ENCODE data around the gene SMIM44.
"Not testable (repeated sequence)": the region's sequence is repeated elsewhere in the genome, so short reads cannot be mapped to it uniquely, and the experiment has no call there.

Gene SMIM44

DNA sequence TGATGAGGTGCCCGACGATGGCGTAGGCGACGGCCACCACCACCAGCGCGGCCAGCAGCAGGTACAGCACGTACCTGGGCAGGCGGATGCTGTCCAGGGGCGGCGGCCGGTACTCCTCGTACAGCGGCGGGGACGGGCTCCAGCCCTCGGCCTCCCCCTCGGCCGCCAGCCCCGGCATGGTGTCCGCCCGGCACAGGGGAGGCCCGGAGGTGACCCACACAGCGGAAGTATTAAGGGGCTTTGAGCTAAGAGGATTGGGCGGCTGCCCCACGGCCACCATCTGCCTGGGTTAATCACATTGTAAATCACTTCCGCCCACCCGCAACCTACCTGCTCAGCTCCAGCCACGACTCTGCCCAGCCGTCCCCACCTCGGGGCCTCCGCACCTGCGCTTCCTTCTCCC is at the start of gene SMIM44:
TSS of gene SMIM44 (minus strand) at position 216 of the 403 bp plus-strand sequence. CDS start at position 178, 38 bp downstream.
- FAIRE-seq, result no peak

DNA sequence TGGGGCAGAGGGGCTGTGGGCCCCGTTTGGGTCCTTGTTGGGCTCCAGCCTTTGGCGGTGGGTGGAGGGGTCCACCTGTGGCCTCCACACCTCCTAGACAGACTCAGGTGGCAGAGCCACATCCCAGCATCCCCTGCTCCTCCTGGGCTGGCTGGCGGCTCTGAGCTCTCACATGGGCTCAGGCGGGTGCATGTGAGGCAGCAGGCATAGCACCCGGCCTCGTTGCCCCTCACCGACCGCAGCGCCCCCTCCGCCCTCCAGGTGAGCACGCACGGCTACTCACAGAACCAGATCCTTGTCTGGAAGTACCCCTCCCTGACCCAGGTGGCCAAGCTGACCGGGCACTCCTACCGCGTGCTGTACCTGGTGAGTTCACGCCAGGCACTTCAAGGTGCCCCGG is 49.8 kb upstream of the SMIM44 start:
- no peak for FAIRE-seq

DNA sequence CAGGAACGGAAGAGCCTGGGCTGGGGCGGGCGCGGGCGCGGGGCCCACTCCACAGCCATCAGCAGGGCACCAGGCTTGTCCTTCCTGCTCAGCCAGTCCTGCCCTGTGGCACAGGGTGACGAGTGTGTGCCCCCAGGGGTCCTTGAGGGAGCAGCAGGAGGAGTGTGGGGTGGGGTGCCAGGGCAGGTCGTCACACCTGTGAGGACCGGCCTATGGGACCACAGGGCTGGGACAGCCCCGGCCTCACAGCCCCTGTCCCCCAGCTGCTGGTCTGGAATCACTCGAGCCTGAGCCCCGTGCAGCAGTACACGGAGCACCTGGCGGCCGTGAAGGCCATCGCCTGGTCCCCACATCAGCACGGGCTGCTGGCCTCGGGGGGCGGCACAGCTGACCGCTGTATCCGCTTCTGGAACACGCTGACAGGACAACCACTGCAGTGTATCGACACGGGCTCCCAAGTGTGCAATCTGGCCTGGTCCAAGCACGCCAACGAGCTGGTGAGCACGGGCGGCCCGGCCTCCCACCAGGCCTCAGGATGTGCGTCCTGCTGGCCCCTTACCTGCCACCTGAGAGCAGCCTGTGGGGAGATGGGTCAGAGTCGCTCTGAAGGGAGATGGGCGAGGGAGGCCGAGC is 49.0 kb upstream of the SMIM44 start:
- FAIRE-seq, result no peak

DNA sequence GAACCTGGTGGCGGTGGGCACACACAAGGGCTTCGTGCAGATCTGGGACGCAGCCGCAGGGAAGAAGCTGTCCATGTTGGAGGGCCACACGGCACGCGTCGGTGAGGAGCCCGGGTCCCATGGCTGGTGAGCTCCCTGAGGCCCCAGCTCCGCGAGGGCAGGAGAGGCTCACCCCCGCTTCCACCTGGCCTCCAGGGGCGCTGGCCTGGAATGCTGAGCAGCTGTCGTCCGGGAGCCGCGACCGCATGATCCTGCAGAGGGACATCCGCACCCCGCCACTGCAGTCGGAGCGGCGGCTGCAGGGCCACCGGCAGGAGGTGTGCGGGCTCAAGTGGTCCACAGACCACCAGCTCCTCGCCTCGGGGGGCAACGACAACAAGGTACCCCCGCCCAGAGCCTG is 48.5 kb upstream of the SMIM44 start:
- no peak for FAIRE-seq

DNA sequence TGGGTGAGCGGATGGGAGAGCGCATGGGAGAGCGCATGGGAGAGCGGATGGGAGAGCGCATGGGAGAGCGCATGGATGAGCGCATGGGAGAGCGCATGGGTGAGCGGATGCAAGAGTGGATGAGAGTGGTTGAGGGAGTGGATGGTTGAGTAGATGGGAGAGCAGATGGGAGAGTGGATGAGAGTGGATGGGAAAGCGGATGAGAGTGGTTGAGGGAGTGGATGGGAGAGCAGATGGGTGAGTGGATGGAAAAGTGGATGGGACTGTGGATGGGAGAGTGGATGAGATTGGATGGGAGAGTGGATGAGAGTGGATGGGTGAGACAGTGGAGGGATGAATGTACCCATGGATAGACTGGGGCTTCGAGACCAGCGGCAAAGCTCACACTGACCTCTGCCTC is 47.1 kb upstream of the SMIM44 start:
- no peak for FAIRE-seq

DNA sequence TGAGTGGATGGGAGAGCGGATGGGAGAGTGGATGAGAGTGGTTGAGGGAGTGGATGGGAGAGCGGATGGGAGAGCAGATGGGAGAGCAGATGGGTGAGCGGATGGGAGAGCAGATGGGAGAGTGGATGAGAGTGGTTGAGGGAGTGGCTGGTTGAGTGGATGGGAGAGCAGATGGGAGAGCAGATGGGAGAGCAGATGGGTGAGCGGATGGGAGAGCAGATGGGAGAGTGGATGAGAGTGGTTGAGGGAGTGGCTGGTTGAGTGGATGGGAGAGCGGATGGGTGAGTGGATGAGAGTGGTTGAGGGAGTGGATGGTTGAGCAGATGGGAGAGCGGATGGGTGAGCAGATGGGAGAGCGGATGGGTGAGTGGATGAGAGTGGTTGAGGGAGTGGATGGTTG is 46.1 kb upstream of the SMIM44 start:
- FAIRE-seq, result not testable (repeated sequence)

DNA sequence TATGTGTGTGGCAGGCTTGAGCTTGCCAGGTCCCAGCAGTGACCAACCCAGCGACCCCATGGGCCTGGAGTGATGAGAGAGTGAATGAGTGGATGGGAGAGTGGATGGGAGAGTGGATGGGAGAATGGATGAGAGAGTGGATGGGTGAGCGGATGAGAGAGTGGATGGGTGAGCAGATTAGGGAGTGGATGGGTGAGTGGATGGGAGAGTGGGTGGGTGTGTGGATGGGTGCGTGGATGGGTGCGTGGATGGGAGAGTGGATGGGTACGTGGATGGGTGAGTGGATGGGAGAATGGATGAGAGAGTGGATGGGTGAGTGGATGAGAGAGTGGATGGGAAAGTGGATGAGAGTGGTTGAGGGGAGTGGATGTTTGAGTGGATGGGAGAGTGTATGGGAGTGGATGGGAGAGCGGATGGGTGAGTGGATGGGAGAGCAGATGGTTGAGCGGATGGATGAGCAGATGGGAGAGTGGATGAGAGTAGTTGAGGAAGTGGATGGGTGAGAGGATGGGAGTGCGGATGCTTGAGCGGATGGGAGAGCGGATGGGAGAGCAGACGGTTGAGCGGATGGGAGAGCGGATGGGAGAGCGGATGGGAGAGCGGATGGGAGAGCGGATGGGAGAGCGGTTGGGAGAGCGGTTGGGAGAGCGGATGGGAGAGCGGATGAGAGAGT is 45.4 kb upstream of the SMIM44 start:
- no peak for FAIRE-seq

DNA sequence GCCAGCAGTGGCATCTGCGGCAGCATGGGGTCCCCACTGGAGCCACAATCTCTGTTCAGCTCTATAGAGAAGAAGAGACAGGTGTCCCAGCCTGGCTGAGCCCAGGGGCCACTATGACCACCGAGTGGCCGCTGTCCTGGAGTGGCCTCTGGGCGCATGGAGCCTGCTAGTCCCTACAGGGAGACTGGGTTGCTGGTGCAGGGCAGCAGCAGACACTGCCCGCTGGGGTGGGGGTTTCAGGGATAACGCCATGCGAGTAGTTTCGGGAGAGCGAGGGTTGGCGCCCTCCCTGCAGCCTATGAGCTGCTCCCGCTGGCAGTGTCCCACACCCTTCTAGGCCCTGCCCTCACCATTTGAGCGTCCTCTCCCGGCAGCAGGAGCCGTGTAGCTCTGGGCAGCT is 44.8 kb upstream of the SMIM44 start:
- no peak for FAIRE-seq

DNA sequence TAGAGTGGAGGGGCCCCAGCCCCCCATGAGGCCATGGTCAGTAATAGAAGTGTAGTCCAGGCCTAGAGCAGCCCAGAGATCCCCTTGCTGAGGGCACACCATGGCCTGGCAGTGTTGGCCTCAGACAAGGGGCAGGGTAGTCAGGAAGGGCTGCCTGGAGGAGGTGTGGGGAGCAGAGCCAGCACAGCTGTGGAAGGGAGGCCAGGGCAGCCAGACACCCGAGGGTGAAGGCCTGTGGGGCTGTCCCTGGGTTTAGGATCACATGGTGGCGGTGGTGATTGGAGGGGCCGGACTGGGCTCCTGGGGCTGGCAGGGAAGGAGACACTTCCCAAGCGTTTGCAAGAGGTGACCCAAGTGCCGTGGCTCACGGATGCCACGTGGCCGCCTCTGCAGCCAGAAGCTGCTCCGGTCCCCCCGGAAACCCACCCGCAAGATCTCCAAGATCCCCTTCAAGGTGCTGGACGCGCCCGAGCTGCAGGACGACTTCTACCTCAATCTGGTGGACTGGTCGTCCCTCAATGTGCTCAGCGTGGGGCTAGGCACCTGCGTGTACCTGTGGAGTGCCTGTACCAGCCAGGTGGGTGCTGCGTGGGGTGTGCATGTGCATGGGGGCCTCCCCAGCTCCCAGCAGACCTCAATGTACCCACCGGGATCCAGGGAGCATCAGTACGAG is 44.1 kb upstream of the SMIM44 start:
- no peak for FAIRE-seq

DNA sequence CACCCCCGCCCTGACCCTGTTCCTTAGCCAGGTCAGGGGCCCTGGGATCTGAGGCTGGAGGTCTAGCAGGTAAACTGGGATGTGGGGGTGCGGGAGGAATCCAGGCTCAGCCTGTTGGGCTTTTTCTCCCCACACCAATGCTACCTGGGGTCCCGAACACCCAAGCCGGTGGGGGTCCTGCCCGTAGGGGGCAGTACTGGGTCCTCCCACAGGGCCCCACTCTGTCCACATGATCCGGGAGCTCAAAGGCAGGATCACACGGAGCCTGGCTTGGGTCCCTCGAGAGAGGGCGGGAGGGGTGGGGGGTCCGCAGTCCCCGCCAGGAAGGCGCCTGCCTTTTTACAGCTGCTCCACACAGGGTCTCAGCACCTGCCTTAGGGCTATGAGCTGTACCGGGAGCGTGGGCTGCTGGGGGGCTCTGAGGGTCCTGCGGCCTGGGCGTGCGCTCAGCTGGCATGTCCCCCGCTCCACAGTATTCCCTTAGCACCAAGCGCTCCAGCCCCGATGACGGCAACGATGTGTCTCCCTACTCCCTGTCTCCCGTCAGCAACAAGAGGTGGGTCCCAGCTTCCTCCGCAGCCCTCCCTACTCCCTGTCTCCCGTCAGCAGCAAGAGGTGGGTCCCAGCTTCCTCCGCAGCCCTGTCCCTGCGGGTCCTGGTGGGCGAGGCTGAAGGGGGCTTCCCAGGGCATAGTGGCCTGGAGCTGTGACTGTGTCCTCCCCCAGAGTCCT is 43.4 kb upstream of the SMIM44 start:
- FAIRE-seq, result no peak

DNA sequence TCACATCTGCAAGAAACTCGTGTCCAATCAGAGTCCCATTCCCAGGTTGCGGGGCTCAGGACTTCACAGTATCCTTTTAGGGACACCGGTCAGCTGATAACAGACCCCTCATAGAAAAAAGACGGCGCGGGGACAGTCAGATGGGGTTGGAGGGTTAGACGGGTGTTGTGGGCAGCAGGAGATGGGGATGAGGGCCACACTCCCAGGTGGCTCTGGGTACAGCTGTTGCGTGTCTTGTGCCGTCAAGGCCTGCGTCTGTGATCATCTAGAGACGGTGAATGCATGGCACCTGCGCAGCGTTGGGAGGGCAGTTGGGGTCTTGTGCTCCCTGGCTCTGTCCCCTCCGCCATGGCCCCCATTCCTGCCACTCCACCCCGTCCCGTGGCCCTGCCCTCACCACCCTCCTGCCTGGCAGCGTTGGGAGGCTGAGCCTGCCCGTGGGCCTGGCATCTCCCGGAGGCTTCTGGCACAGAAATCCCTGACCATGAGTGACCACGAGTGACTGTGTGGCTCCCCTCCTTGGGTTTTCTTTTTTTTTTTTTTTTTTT is 41.7 kb upstream of the SMIM44 start:
- FAIRE-seq, result no peak

DNA sequence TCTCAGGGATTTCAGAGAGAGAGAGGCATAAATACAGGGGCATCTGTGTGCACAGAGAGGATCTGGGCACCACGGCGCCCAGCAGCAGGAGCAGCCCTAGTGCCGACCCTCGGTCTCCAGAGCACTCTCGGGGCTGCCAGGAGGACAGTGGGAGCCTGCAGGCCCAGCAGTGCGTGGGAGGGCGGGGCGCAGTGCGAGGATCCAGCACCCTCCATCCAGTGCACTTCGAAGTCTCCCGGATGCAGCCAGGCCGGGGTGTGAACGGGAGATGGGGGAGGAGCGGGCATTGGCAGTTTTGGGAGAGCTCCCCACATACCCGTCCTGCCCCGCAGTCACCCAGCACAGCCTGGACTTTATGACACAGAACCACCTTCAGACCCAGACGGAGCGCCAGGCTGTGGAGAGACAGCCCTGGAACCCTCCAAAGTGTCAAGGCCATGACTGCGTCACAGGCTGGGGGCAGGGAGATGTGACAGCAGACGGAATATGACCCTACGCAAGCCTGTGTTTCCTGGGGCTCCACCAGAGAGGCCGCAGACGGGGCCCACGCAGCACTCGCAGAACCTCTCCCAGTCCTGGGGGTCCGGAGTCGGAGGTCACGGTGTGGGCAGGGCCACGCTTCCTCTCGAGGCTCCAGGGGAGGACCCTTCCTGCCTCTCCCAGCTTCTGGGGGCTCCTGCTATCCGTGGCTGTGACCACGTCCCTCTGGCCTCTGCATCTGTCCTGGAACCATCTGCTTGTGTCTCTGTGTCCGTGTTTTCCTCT is 41.0 kb upstream of the SMIM44 start:
- FAIRE-seq, result no peak

DNA sequence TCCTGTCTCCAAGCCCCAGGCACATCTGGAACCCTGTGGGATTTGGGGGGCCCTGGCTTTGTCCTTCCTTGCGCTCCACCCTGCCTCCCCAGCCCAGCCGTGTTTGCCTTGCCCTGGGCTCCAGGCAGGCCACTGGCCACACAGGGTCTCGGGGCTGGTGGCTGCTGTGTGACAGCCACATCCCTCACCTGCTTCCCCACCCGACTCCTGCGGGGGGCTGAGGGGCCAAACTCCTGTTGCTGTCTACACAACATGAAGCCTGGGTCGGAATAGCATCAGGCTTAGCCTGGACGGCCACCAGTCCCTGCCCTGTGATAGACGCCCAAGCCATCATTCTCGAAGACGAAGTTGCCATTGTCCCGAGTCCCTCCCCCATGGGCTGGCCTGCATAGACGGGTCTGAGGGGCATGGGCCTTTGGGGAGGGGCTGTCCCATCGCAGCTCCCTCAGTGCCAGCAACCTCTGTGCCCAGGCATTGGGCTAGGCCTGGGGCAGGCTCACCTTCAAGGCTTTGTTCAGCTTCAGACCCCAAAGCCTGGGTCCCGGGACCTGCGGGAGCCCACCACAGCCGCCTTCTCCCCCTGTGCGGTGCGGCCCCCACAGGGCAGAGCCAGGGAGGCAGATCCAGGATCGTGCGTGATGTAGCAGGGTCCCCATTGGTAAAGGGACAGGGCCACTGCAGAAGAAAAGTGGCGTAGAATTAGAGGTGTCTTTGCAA is 40.3 kb upstream of the SMIM44 start:
- no peak for FAIRE-seq

DNA sequence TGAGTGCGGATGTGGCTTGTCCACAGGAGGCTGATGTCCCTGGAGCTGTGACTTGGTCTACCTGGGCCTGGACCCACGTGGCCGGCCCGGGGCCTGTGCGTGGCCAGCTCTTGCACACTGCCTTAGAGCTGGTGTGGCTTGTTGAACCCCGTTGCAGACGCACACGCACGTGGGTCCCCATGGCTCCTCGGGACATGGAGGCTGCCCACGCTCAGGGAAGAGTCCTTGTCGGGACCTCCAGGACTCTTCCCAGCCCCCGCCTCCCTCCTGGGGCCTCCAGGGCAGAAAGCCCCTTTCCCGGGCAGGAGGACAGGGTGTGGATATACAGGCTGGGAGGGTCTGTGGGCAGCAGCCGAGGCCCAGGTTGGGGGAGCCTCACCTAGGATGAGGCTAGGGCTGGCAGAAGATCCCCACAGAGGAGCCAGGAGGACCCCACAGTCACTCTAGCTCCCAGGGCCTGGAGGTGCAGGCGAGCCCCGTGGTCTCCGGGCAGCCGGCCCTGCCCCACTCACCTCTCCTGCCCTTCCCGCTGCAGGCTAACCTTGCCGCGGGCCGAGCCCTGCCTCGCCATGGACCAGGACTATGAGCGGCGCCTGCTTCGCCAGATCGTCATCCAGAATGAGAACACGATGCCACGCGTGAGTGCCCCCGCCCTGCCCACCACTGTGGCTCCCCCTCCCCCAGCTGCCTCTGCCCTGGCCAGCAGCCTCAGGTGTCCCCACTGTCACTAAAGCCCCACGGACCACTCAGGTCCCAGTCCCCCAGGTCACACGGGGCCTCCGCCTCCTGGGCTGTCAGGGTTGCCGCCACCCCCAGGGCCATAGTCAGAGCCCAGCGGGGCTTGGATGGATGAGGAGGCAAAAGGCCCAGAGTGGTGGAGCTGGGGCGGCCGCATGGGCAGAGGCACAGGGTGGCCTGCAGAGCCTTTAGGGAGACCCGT is 39.5 kb upstream of the SMIM44 start:
- FAIRE-seq, result no peak

DNA sequence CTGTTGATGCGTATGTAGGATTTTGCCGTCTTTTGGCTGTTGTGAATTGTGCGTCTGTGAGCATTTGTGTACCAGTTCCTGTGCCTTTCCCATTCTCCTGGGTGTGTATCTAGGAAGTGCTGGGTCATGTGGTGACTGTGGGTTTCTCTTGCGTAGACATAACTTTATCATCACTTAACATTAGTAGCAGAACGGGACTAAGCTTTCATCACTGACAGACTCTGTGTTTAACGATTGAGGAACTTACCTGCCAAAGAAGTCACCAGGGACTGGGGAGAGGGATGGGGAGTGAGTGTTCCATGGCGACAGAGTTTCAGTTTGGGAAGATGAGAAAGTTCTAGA is 37.8 kb upstream of the SMIM44 start:
- no peak for FAIRE-seq

DNA sequence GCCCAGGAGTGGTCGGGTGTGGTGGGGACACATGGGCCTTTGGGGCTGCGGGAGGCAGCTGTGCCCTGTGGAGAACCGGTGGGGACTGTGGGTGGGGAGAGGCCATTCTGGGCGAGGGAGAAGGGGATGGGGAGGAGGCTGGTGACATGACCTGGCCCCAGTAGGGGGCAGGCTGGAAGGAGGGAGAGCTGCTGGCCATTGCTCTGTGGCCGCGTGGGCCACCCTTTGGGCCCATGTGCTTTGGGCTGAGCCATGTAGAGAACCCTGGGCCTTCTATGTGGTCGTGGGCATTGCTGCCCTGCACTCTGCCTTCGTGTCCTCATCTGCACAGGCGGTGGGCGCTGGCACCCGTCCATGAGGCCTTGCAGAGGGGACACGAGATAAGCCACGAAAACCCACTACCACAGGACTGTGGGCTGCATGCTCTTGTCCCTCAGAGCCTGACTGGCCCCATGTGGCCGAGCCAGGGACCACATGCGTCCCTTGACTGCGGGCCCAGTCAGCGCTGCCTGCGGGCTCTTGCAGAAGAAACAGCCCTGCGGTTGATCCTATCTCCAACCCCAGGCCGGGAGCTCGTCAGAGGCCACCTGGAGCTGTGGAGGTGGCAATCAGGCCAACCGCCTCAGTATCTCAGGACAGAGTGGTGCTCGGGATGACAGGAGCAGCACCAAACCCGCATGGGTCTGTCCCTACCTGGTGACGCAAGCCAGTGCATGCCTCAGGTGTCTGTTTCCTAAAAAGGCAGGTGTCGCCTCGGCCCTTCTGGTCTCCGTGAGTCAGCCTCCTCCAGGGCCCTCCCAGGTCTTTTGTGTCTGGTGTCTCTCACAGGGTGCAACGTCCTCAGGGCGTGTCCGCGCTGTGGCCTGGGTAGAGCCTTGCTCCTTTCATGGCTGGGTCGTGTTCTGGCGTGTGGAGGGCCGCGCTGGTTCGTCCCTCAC is 37.2 kb upstream of the SMIM44 start:
- no peak for FAIRE-seq

DNA sequence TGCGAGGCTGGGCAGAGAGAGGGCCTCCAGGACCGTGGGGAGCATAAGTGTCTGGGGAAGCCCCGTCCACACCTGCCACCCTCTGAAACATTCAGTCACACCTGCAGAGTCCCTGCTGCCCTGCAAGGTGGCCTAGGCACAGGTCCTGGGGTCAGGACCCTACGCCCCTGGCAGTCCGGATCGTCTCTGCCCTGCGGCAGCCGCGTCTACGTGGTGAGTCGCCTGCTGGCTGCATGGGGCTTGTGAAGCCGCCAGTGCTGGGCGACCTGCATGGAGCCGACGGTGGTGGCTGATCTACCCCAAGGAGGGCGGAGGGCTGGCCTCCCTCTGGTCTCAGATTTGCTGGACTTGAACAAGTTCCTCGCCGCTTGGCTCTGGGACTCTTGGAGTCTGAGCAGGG is 35.9 kb upstream of the SMIM44 start:
- FAIRE-seq, result no peak

DNA sequence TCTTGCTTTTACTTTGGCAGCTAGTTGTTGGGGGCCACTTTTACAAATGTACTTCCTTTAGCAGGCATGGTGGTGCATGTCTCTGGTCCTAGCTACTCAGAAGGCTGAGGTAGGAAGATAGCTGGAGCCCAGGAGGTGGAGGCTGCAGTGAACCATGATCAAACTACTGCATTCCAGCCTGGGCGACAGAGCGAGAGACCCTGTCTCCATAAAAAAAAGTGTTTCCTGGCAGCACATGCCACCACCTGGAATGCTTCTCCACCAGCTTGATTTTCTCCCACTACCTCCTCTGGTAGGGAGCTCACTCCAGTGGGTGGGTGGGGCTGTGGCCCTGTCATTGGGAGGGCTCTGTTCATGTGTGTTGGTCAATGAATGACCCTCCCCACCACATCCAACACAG is 35.4 kb upstream of the SMIM44 start:
- FAIRE-seq, result no peak

DNA sequence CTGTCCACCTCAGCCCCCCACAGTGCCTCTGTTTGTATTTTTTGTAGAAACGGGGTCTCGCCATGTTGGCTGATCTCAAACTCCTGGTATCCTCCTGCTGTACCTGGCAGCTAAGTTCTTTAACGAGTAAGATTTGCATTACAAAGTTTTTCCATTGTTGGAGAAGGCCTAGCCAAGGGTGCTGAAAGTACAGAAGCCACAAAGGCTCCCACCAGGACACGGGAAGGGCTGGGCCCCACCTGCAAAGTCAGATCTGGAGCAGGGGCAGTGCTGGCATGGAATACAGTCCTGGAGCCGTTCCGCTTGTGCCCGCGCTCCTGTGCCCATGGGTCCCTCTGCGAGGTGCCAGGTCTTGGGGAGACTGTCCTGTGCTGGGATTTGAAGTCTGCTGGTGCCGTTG is 35.0 kb upstream of the SMIM44 start:
- FAIRE-seq, result no peak

DNA sequence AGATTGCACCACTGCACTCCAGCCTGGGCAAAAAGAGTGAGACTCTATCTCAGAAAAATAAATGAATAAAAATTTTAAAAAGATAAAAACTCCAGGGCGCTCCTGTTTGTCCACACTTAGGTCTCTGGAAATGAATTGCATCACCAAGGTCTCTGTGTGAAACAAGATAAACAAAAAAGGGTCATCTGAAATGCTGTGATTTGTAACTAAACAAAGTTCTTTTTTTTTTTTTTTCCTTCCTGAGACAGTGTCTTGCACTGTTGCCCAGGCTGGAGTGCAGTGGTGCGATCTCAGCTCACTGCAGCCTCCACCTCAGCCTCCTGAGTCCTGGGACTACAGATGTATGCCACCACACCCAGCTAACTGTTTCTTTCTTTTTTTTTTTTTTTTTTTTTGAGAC is 34.4 kb upstream of the SMIM44 start:
- no peak for FAIRE-seq

Data from G401.6 (cell line).